DND-41 (cell line): ENCODE measurements around the gene MIEF2.

Experiments
- ATAC-seq: fragments of 200-7000 bp; cut with Tn5 transposase; 3 replicates; pipeline ENCODE4 v1.9.1; 2021; ENCODE audit warnings: low read depth; ENCODE audit not compliant: insufficient read depth
- DNase-seq: peaks from one replicate; pipeline ENCODE4 v3.0.0-alpha.2; 2020
- H2AFZ ChIP-seq: 2 replicates; pipeline ENCODE4 v1.6.0; 2012; ENCODE audit warnings: low read depth, low read length
- H3K27ac ChIP-seq: 2 replicates; pipeline ENCODE4 v1.5.1; 2012; ENCODE audit warnings: low read length, inconsistent platforms
- H3K27me3 ChIP-seq: fragments of 200-600 bp; sonication (generic); 2 replicates; pipeline ENCODE4 v1.6.0; 2012; ENCODE audit warnings: low read length, mild to moderate bottlenecking, inconsistent platforms; ENCODE audit not compliant: insufficient read depth, poor library complexity
- H3K36me3 ChIP-seq: 2 replicates; pipeline ENCODE4 v1.5.1; 2012; ENCODE audit warnings: low read length, inconsistent platforms; ENCODE audit not compliant: insufficient read depth
- H3K4me1 ChIP-seq: 2 replicates; pipeline ENCODE4 v1.5.1; 2012; ENCODE audit warnings: mild to moderate bottlenecking, low read length; ENCODE audit not compliant: insufficient read depth
- H3K4me2 ChIP-seq: 2 replicates; pipeline ENCODE4 v1.6.0; 2012; ENCODE audit warnings: mild to moderate bottlenecking, moderate library complexity, low read length, inconsistent platforms; ENCODE audit not compliant: insufficient read depth
- H3K4me3 ChIP-seq, 2 experiments: fragments of 200-600 bp in 1 of 2; shearing (Covaris generic) in 1 of 2; 2 replicates each; pipeline ENCODE4 v1.5.1; 2012 to 2016; ENCODE audit warnings: inconsistent platforms in 2 of 2, low read length in 2 of 2, mild to moderate bottlenecking in 2 of 2, low read depth in 1 of 2, moderate library complexity in 1 of 2
- H3K79me2 ChIP-seq: 2 replicates; pipeline ENCODE4 v1.6.0; 2012; ENCODE audit warnings: low read length, inconsistent platforms; ENCODE audit not compliant: insufficient read depth
- H3K9ac ChIP-seq: 2 replicates; pipeline ENCODE4 v1.6.0; 2012; ENCODE audit warnings: low read depth, mild to moderate bottlenecking, inconsistent platforms, low read length, moderate library complexity
- H3K9me3 ChIP-seq: 2 replicates; pipeline ENCODE4 v1.5.1; 2012; ENCODE audit warnings: low read length, moderate library complexity, mild to moderate bottlenecking, inconsistent platforms; ENCODE audit not compliant: insufficient read depth, severe bottlenecking
- H4K20me1 ChIP-seq: 2 replicates; pipeline ENCODE4 v1.6.0; 2012; ENCODE audit warnings: low read length; ENCODE audit not compliant: insufficient read depth
- EZH2 ChIP-seq: IDR thresholded peaks from 3 replicates; pipeline ENCODE4 v1.6.1; 2012; ENCODE audit warnings: borderline replicate concordance, low read depth, mild to moderate bottlenecking, moderate library complexity, low read length, inconsistent platforms; ENCODE audit not compliant: severe bottlenecking
- TF ChIP-seq, protein P1 (sequence below): IDR thresholded peaks from 2 replicates; pipeline ENCODE4 v1.5.1; 2012; ENCODE audit warnings: borderline replicate concordance, low read length, moderate library complexity, mild to moderate bottlenecking; ENCODE audit not compliant: poor library complexity, severe bottlenecking; ENCODE audit errors: extremely low read depth

Gene MIEF2

DNA sequence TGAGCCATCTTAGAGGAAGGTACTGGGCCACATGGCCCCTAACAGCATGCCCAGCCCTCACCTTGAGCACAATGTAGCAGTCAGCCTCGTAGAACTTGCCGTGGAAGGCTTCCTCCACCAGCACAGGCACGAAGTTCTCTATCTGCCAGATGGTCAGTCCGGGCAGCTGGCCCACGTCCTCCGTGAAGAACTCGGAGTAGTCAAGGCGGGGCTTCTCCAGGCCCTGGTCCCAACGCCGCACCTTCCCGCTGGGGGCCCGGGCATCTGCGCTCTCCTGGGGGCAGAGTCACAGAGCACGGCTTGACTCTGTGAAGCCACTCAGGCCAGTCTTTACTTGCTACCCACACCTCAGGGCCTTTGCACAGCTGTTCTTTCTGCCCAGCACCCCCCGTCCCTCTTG lies 9.3 kb upstream of the MIEF2 start:
- H3K4me1 ChIP-seq: peaks cover under 1% of the 10 kb centered on the region; the same call in 1 of the 2 replicates
- H2AFZ ChIP-seq: no peak overlapping the region
- peaks cover 36% of the 10 kb centered on the region for H4K20me1 ChIP-seq
- H3K27me3 ChIP-seq: no peaks in the 10 kb centered on the region
- H3K36me3 ChIP-seq: peaks cover 95% of the 10 kb centered on the region
- no peak overlapping the region for H3K4me3 ChIP-seq
- TF ChIP-seq, protein P1, sequence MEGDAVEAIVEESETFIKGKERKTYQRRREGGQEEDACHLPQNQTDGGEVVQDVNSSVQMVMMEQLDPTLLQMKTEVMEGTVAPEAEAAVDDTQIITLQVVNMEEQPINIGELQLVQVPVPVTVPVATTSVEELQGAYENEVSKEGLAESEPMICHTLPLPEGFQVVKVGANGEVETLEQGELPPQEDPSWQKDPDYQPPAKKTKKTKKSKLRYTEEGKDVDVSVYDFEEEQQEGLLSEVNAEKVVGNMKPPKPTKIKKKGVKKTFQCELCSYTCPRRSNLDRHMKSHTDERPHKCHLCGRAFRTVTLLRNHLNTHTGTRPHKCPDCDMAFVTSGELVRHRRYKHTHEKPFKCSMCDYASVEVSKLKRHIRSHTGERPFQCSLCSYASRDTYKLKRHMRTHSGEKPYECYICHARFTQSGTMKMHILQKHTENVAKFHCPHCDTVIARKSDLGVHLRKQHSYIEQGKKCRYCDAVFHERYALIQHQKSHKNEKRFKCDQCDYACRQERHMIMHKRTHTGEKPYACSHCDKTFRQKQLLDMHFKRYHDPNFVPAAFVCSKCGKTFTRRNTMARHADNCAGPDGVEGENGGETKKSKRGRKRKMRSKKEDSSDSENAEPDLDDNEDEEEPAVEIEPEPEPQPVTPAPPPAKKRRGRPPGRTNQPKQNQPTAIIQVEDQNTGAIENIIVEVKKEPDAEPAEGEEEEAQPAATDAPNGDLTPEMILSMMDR: no peak
- TF ChIP-seq EZH2: no peak
- ATAC-seq: no peak
- no peak overlapping the region for H3K27ac ChIP-seq
- H3K9ac ChIP-seq: no peak overlapping the region
- H3K4me2 ChIP-seq: no peak overlapping the region
- no peaks in the 10 kb centered on the region for H3K9me3 ChIP-seq
- no peak for DNase-seq
- peaks cover 4% of the 10 kb centered on the region; the same call in 1 of the 2 replicates for H3K79me2 ChIP-seq

DNA sequence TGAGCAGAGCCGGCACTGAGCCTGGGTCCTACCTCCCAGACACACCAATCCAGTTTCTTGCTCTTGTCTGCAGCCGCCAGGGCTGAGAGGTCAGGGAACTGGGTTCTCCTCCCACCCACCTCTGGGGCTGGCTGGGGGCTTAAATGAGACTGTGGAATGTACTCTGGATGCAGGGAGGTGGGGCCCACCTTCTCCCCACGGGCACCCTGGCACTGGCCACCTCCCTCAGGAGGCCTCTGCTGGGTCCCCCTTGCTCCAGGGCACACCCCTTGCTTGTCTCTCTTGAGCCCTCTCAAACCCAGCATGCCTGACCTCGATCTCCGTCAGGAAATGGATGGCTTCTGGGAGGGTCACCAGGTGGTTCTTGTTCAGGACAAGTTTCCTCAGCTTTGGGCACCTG lies 8.3 kb upstream of the MIEF2 start:
- Histone ChIP-seq H3K4me3 (no peak overlapping the region), H3K4me1 (peaks cover 10% of the 10 kb centered on the region), H3K9me3 (no peaks in the 10 kb centered on the region), H3K27ac (no peak overlapping the region), H2AFZ (no peak overlapping the region), H3K79me2 (peaks cover 13% of the 10 kb centered on the region), H3K27me3 (no peaks in the 10 kb centered on the region), H3K36me3 (peaks cover 94% of the 10 kb centered on the region), H3K9ac (no peak overlapping the region), H3K4me2 (no peak overlapping the region), H4K20me1 (peaks cover 43% of the 10 kb centered on the region)
- ATAC-seq (no peak), DNase-seq (no peak)
- TF ChIP-seq, protein P1: no peak
- TF ChIP-seq EZH2: no peak

DNA sequence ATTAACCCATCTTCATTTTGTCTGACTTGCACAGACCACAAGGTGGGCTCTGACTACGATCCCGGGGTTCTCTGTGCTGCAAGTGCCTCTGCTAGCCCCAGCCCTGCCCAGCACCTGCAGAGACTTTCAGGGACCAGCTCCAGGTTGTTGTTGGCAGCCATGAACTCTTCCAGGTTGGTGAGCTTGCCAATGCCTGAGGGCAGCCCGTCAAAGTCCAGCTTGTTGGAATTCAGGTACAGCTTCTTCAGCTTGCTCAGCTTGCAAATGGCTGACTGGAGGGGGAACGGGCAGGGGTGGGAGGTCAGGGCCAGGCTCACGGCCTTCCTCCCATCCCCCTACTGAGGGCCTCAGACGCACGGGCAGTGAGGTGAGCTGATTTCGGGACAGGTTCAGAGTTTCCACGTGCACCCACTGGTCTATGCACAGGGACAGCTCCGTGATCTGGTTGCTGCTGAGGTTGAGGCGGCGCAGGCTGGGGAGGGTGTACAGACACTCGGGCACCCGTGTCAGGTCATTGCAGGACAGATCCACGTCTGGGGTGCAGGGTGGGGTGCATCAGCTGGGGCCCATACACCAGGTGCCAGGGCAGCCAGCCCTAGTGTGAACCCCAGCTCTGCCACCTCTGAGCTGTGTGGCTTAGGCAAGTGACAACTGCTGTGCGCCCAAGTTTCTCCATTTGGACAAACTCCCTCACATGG lies 7.1 kb upstream of the MIEF2 start:
- Histone ChIP-seq H3K27me3 (no peaks in the 10 kb centered on the region), H3K4me1 (peaks cover 18% of the 10 kb centered on the region), H3K9ac (no peak overlapping the region), H3K27ac (no peak overlapping the region), H4K20me1 (peaks cover 42% of the 10 kb centered on the region), H3K4me2 (no peak overlapping the region), H3K4me3 (no peak overlapping the region), H3K79me2 (peaks cover 25% of the 10 kb centered on the region), H3K9me3 (no peaks in the 10 kb centered on the region), H3K36me3 (peaks cover 82% of the 10 kb centered on the region), H2AFZ (no peak overlapping the region)
- no peak for ATAC-seq
- DNase-seq: no peak
- no peak for TF ChIP-seq EZH2
- TF ChIP-seq, protein P1: no peak
